GM12865 (cell line): ENCODE data around the gene PSMB9.

Experiments used
- DNase-seq: peaks from one replicate; pipeline ENCODE4 v3.0.0; 2010; ENCODE audit warnings: low read depth
- H3K4me3 ChIP-seq: 2 replicates; pipeline ENCODE4 v1.5.1; 2011; ENCODE audit warnings: mild to moderate bottlenecking, low read depth, low read length, control low read depth
- TF ChIP-seq, protein P1 (sequence below): IDR thresholded peaks from 2 replicates; pipeline ENCODE4 v1.5.1; 2011; ENCODE audit warnings: low read length, control low read depth, low read depth, inconsistent platforms; ENCODE audit not compliant: insufficient read depth; ENCODE audit errors: missing control alignments

The PSMB9 gene

DNA sequence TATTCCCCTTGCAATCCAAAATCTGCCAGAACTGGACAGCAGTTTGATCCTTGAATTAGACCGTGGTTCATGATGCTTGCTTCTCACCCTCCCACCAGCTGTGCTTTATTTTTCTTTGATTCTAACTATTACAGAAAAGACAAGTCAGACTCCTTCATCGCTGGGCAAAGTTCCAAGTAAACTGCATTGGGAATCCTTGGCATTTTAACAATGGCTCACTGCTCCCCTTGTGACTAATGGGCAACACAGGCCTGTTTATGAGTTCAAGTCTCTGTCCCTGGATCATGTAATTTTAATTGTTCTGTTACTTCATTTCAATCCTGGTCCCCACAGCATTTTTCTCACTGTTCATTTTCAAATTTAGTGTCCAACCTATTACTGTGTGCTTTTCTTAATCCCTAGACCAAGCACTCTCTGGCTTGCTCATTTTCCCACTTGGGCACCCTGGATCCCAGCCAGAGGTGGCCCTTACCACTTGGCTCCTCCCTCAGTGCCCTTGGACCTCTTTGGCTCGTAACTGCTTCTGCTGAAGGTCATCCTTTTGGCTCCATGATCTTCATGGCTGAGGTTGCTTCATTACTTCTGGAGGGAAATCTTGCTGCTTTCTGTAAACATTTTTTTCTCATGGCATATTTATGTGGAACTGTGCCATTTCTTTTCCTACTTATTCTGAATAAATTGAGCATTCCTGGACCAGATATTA, 32.8 kb downstream of the PSMB9 start:
- no peak overlapping the region for H3K4me3 ChIP-seq
- TF ChIP-seq, protein P1, sequence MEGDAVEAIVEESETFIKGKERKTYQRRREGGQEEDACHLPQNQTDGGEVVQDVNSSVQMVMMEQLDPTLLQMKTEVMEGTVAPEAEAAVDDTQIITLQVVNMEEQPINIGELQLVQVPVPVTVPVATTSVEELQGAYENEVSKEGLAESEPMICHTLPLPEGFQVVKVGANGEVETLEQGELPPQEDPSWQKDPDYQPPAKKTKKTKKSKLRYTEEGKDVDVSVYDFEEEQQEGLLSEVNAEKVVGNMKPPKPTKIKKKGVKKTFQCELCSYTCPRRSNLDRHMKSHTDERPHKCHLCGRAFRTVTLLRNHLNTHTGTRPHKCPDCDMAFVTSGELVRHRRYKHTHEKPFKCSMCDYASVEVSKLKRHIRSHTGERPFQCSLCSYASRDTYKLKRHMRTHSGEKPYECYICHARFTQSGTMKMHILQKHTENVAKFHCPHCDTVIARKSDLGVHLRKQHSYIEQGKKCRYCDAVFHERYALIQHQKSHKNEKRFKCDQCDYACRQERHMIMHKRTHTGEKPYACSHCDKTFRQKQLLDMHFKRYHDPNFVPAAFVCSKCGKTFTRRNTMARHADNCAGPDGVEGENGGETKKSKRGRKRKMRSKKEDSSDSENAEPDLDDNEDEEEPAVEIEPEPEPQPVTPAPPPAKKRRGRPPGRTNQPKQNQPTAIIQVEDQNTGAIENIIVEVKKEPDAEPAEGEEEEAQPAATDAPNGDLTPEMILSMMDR = no peak
- DNase-seq = no peak

DNA sequence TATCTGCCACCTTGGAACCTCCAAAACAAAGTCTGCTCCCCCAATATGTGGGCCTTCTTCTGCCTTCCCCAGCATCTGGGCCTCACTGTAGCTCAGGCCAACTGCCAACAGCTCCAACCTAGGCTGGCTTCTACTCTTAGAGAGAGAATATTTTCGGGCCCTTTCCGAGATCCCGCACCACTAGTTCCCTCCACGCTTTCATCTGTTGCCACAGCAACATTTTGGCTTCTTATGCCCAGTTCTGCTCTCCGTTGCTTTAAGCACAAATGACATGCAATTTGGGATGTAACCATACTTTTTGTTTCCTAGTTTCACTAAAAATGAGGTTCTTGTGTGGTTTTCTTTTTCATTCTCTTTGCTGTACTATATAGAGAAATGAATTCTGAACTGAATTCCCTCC, 33.6 kb downstream of the PSMB9 start:
- TF ChIP-seq, protein P1 = no peak
- no peak overlapping the region for H3K4me3 ChIP-seq
- DNase-seq = no peak

DNA sequence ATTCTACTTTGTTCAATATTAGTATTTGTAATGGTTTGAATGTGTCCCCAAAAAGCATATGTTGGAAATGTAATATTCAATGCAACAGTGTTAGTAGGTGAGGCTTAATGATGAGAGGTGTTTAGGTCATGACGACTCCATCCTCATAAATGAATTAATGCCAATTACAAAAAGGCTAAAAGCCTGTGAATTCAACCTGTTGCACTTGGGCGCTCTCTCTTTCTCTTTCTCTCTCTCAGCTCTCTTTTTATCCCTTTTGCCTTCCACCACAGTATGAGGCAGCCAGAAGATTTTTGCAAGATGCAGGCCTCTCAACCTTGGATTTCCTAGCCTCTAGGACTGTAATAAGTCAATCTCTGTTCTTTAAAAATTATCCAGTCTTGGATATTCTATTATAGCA, 34.6 kb downstream of the PSMB9 start:
- no peak overlapping the region for H3K4me3 ChIP-seq
- TF ChIP-seq, protein P1 = no peak
- no peak for DNase-seq

DNA sequence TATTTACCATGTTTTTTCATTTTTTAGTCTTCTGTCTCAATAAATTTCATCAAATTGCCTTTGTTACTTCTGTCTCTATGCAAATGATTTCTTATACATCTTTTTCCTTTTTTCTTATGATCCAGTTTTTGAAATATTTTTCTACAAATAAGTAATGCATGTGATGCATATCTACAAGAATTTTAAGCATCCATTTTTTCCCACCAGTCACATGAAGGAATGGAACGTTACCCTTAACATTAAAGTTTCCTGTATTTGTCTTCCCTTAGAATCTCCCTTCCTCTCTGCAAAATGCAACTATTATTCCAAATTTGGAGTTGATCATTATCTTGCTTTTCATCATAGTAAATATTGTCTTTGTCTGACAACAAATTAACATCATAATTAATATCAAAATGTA, 35.5 kb downstream of the PSMB9 start:
- no peak overlapping the region for H3K4me3 ChIP-seq
- no peak for DNase-seq
- TF ChIP-seq, protein P1 = no peak

DNA sequence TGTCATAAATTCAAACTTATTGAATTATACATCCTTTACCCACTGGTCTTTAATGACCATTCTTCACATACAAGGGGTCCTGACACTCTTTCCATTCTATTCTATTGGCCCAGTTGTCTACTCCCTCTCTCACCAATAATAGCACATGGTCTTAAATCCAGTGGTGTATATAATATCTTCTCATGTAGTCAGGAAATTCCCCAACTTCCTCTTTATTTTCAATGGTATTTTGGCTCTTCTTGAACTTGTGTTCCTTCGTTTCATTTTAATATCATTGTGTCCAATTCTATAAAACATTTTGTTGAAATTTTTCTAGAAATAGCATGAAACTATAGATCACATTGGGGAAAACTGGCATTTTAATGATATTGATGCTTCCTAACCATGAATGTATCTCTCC, 36.8 kb downstream of the PSMB9 start:
- DNase-seq = no peak

DNA sequence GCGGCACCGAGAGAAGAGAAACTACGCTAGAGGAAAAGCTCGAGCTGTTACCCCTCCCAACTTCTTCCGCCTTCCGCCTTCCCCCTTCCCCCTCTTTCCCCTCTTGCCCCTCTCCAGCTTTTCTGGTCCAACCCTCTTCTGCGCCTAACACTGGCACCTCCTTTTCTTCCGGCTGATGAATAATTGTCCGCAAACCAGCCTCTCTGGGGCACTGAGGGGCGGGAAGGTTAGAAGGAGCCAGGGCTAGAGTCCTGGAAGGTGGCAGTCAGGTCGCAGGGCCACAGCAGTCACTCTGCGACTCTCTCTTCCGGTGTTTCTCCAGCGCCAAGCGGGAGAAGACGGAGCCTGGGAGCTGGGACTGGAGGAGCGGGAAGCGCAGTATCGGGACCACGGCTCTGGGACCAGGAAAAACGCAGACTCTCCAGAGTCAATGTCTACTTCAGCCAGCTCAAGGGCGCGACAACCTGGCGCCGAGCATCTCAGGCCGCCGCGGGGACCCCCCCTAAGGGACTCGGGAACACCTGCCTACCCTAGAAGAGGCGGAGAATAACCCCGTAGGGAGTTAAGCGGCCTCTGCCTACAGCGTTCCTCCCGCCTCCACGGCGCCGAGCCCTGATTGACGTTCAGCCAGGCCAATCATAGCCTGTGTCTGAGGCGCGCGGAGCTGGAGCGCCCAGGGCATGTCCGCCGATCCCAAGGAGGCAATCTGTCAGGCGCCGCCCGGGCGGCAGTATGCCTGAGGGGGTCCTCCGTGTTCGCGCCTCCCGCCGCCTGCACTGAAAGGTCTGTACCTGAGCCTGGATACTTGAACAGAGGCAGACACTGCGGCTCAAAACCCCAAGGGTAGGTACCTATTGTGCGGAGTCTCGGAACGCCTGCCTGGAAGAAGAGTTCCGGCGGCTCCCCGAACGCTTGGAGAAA, 40.4 kb downstream of the PSMB9 start:
- H3K4me3 ChIP-seq = peak overlapping the region; percentile 91
- peak; percentile 98 for DNase-seq
- TF ChIP-seq, protein P1 = no peak

More for the DNA sequence above, 36.8 kb downstream of the PSMB9 start:
- H3K4me3 ChIP-seq = no peak overlapping the region
- TF ChIP-seq, protein P1 = no peak

DNA sequence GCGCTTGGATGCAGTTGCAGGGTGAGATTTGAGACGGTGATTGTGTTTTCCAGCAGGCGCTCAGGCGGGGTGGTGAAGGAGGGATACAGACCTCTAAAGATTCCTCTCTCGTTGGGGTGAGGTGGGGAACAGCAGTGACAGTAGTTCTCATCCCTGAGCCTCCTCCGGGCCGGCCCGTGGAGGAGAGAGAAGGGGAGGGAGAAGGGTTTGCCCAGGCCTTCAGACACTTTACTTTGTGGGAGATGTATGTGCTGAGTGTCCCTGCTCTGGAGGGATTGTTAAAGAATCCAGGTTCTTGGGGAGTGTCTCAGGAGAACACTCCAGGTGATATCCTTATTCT, 41.0 kb downstream of the PSMB9 start:
- TF ChIP-seq, protein P1 = no peak
- no peak for DNase-seq

More for the DNA sequence above, 41.0 kb downstream of the PSMB9 start:
- peak overlapping the region; percentile 91 for H3K4me3 ChIP-seq
